DMS53 treated with DMSO at 0.1 percent for 48 hours (cell line): ENCODE measurements around the gene ATRNL1.

Experiments
- DNase-seq: peaks from one replicate; lab custom pipeline; 2025; ENCODE audit not compliant: unreplicated experiment; lab: John Stamatoyannopoulos, UW

The ATRNL1 gene

GRCh38 chr10:115936926-115937767, 844.0 kb downstream of the ATRNL1 start:
- DNase-seq: no peak

- no peak for DNase-seq
These were observed 844.5 kb downstream of the ATRNL1 start for GRCh38 chr10:115937768-115938056.

- DNase-seq: no peak
These were observed 846.1 kb downstream of the ATRNL1 start for GRCh38 chr10:115939101-115939854.

- DNase-seq: no peak
These were observed 848.2 kb downstream of the ATRNL1 start for GRCh38 chr10:115941361-115941771.

GRCh38 chr10:115942101-115942500, 848.9 kb downstream of the ATRNL1 start:
- DNase-seq: no peak

GRCh38 chr10:115944538-115944937, 851.4 kb downstream of the ATRNL1 start:
- DNase-seq: no peak

GRCh38 chr10:115945701-115946445, 852.7 kb downstream of the ATRNL1 start:
- DNase-seq: no peak

GRCh38 chr10:115947104-115947503, 853.9 kb downstream of the ATRNL1 start:
- DNase-seq: no peak

- DNase-seq: no peak
These were observed 855.3 kb downstream of the ATRNL1 start for GRCh38 chr10:115948465-115948864.

GRCh38 chr10:115949282-115949844, 856.2 kb downstream of the ATRNL1 start:
- DNase-seq: no peak

- no peak for DNase-seq
These were observed 857.2 kb downstream of the ATRNL1 start for GRCh38 chr10:115950320-115950719.

- DNase-seq: no peak
These were observed 858.1 kb downstream of the ATRNL1 start for GRCh38 chr10:115951242-115951641.

- DNase-seq: no peak
These were observed 860.1 kb downstream of the ATRNL1 start for GRCh38 chr10:115953281-115953680.

GRCh38 chr10:115953968-115954367, 860.8 kb downstream of the ATRNL1 start:
- DNase-seq: no peak

GRCh38 chr10:115956225-115957011, 863.3 kb downstream of the ATRNL1 start:
- no peak for DNase-seq

- DNase-seq: no peak
These were observed 863.8 kb downstream of the ATRNL1 start for GRCh38 chr10:115957012-115957399.

- DNase-seq: no peak
These were observed 864.7 kb downstream of the ATRNL1 start for GRCh38 chr10:115957786-115958442.

GRCh38 chr10:115963848-115964247, 870.7 kb downstream of the ATRNL1 start:
- peak; percentile 65 for DNase-seq

GRCh38 chr10:115964827-115965226, 871.7 kb downstream of the ATRNL1 start:
- no peak for DNase-seq

GRCh38 chr10:115965376-115965775, 872.2 kb downstream of the ATRNL1 start:
- no peak for DNase-seq
